Esophagus muscularis mucosa (tissue), 4 donors: ENCODE measurements around the gene ZNF629. TPM values are rescaled to one million over a fixed set of nuclear protein-coding genes. Genes with fewer than 3 reads are reported as not detected.

Source experiments
- DNase-seq: peaks from one replicate; pipeline ENCODE4 v3.0.0-alpha.2; 2017; ENCODE audit errors: extremely low spot score
- H3K27ac ChIP-seq, 4 donors: fragments of 200-600 bp; sonication (generic); replicated peaks in 1 of 4; 1 replicate in 3 of 4; 2 replicates in 1 of 4; pipeline ENCODE4 v1.5.1; 2016 to 2019; ENCODE audit warnings: mild to moderate bottlenecking in 1 of 4
- H3K27me3 ChIP-seq, 4 donors: fragments of 200-600 bp; sonication (generic); one replicate each; pipeline versions ENCODE4 v1.5.1 to v1.6.0; 2016 to 2019
- H3K36me3 ChIP-seq, 4 donors: fragments of 200-600 bp; sonication (generic); one replicate each; pipeline ENCODE4 v1.5.1; 2016 to 2019
- H3K4me1 ChIP-seq, 4 donors: fragments of 200-600 bp; sonication (generic); one replicate each; pipeline ENCODE4 v1.5.1; 2016 to 2019
- H3K4me3 ChIP-seq, 4 donors: fragments of 200-600 bp; sonication (generic); 1 replicate in 2 of 4; 2 replicates in 2 of 4; pipeline ENCODE4 v1.5.1; 2016 to 2019; ENCODE audit warnings: mild to moderate bottlenecking in 4 of 4, moderate library complexity in 1 of 4
- H3K9me3 ChIP-seq, 4 donors: fragments of 200-600 bp; sonication (generic); 1 replicate in 3 of 4; 2 replicates in 1 of 4; pipeline ENCODE4 v1.5.1; 2016 to 2019
- CTCF ChIP-seq, 3 experiments: fragments of 200-600 bp in 2 of 3; fragments of 450-650 bp in 1 of 3; sonication (generic) in 2 of 3; IDR thresholded peaks; one replicate each; pipeline ENCODE4 v1.5.1; 2017 to 2019; ENCODE audit warnings: antibody characterized with exemption in 3 of 3, mild to moderate bottlenecking in 2 of 3, moderate library complexity in 1 of 3
- EP300 ChIP-seq: sonication (generic); formaldehyde crosslinking; IDR thresholded peaks from one replicate; pipeline ENCODE4 v1.6.1; 2017; ENCODE audit warnings: antibody characterized with exemption
- POLR2A ChIP-seq: fragments of 450-650 bp; IDR thresholded peaks from one replicate; pipeline ENCODE4 v1.6.1; 2017; ENCODE audit warnings: antibody characterized with exemption, moderate library complexity, mild to moderate bottlenecking, low read depth
- POLR2AphosphoS5 ChIP-seq, 2 donors: sonication (generic); formaldehyde crosslinking; IDR thresholded peaks; one replicate each; pipeline ENCODE4 v1.6.1; 2017; ENCODE audit warnings: antibody characterized with exemption in 2 of 2
- WGBS: methylation state at CpG from one replicate; pipeline ENCODE4 v1.1.5; 2018; 5-methylcytosine and 5-hydroxymethylcytosine counted together
- intact Hi-C: fragments of 100-400 bp; cut with DNase I; formaldehyde crosslinking; loops from one replicate; pipeline ENCODE4 v1.15.1; 2023
- total RNA-seq, 4 donors: library from RNA; depleted of rRNA; stranded (reverse); fragments of >200 nt; gene quantifications; one replicate each; pipeline versions ENCODE4 v1.1.0 to v1.2.1, GENCODE V29; 2016

The ZNF629 gene
- 10 to 100 TPM; 10.4 to 17.1 (median 15.4) TPM for total RNA-seq

- H3K36me3 ChIP-seq: peaks cover 20 to 31% (median 24%) of the 10 kb centered on the region in 4 donors
- 0% methylated on average over 15 of the region's 37 CpGs for WGBS
- peak within 1 kb of the TSS; percentile 77 to 99 (median 98) for H3K4me3 ChIP-seq
- DNase-seq: no peak
- no peaks in the 10 kb centered on the region for H3K27me3 ChIP-seq
- H3K4me1 ChIP-seq: peaks cover 19 to 39% (median 29%) of the 10 kb centered on the region in 4 donors
- TF ChIP-seq EP300 (no peak), POLR2AphosphoS5 (IDR thresholded peaks at IDR 0.05) (peak; percentile 43 to 63), POLR2A (no peak), CTCF (IDR thresholded peaks at IDR 0.05) (no peak)
- peak within 1 kb of the TSS; percentile 91 to 97 (median 94) for H3K27ac ChIP-seq
- no peaks in the 10 kb centered on the region for H3K9me3 ChIP-seq
- intact Hi-C loops: loop anchor here (2.0 kb wide), 1 partner anchor 18 kb away; no protein-coding TSS in a partner anchor
Measured at GRCh38 chr16:30786936-30787612, at the start of gene ZNF629. Gene ZNF629 (minus strand): TSS chr16:30787205. CDS start chr16:30784482, 2,723 bp downstream.

- no peak for TF ChIP-seq POLR2A
- no peak for TF ChIP-seq POLR2AphosphoS5 (IDR thresholded peaks at IDR 0.05)
- TF ChIP-seq CTCF (IDR thresholded peaks at IDR 0.05): no peak
- no peak for TF ChIP-seq EP300
- WGBS: 90% methylated on average over 24 of the region's 44 CpGs
- DNase-seq: no peak
- intact Hi-C loops: no loop called here
- Histone ChIP-seq H3K27ac (no peak overlapping the region), H3K36me3 (peaks cover 0 to 17% (median 12%) of the 10 kb centered on the region in 4 donors), H3K27me3 (no peaks in the 10 kb centered on the region), H3K4me3 (no peak overlapping the region), H3K9me3 (no peaks in the 10 kb centered on the region), H3K4me1 (peaks cover 0 to 4% (median 0%) of the 10 kb centered on the region in 4 donors)
Measured at GRCh38 chr16:30834130-30834740, 47.2 kb upstream of the ZNF629 start.

- Histone ChIP-seq H3K9me3 (no peaks in the 10 kb centered on the region), H3K36me3 (peaks cover 0 to 15% (median 12%) of the 10 kb centered on the region in 4 donors), H3K4me3 (no peak overlapping the region), H3K4me1 (peaks cover 0 to 7% (median 0%) of the 10 kb centered on the region in 4 donors), H3K27me3 (no peaks in the 10 kb centered on the region), H3K27ac (no peak overlapping the region)
- TF ChIP-seq CTCF (IDR thresholded peaks at IDR 0.05) (no peak), EP300 (no peak), POLR2A (no peak), POLR2AphosphoS5 (IDR thresholded peaks at IDR 0.05) (no peak)
- intact Hi-C loops: no loop called here
- 89% methylated on average over 6 of the region's 6 CpGs for WGBS
- no peak for DNase-seq
Measured at GRCh38 chr16:30830072-30830417, 43.0 kb upstream of the ZNF629 start.

GRCh38 chr16:30829130-30830071 is 42.4 kb upstream of the ZNF629 start:
- Histone ChIP-seq H3K4me1 (peaks cover 0 to 7% (median 0%) of the 10 kb centered on the region in 4 donors), H3K9me3 (no peaks in the 10 kb centered on the region), H3K27me3 (no peaks in the 10 kb centered on the region), H3K4me3 (no peak overlapping the region), H3K36me3 (peaks cover 0 to 9% (median 7%) of the 10 kb centered on the region in 4 donors), H3K27ac (no peak overlapping the region)
- DNase-seq: no peak
- WGBS: 77% methylated on average over 15 of the region's 15 CpGs
- TF ChIP-seq POLR2A: no peak
- no peak for TF ChIP-seq EP300
- TF ChIP-seq POLR2AphosphoS5 (IDR thresholded peaks at IDR 0.05): no peak
- TF ChIP-seq CTCF (IDR thresholded peaks at IDR 0.05): no peak
- intact Hi-C loops: no loop called here
